Caki2 (cell line): Measurements from ENCODE around the gene B3GAT1. TPM values are rescaled to one million over a fixed set of nuclear protein-coding genes. Genes with fewer than 3 reads are reported as not detected.
"Not testable (repeated sequence)": the region's sequence is repeated elsewhere in the genome, so short reads cannot be mapped to it uniquely, and the experiment has no call there.

Source experiments
- DNase-seq: peaks from one replicate; pipeline ENCODE4 v3.0.0-alpha.2; 2015; ENCODE audit warnings: low read depth
- in situ Hi-C: cut with HindIII; loops from 2 replicates; pipeline ENCODE4 v1.10.0; 2016; ENCODE audit warnings: low sequenced_read_pairs, low pct_unique_long_range_greater_than_20kb, mixed read lengths
- total RNA-seq: library from RNA; depleted of rRNA; stranded (reverse); fragments of >200 nt; shearing (Covaris generic); gene quantifications from 2 replicates; pipeline ENCODE4 v1.2.3, GENCODE V29; 2014; ENCODE audit warnings: low replicate concordance

B3GAT1 gene
- total RNA-seq, 1 experiment from 2014 or later = not detected

DNA sequence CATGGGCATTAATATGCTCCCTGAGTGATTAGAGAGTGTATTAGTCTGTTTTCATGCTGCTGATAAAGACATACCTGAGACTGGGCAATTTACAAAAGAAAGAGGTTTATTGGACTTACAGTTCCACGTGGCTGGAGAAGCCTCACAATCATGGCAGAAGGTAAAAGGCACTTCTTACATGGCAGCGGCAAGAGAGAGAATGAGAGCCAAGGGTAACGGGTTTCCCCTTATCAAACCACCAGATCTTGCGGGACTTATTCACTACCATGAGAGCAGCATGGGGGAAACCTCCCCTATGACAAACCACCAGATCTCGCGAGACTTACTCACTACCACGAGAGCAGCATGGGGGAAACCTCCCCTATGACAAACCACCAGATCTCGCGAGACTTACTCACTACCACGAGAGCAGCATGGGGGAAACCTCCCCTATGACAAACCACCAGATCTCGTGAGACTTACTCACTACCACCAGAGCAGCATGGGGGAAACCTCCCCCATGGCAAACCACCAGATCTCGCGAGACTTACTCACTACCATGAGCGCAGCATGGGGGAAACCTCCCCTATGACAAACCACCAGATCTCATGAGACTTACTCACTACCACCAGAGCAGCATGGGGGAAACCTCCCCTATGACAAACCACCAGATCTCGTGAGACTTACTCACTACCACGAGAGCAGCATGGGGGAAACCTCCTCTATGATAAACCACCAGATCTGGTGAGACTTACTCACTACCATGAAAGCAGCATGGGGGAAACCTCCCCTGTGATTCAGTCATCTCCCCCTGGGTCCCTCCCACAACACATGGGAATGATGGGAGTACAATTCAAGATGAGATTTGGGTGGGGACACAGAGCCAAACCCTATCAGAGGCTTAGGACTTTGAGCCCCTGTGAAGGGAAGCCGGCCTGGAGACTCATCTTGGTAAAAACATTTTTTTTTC lies 32.4 kb upstream of the B3GAT1 start:
- DNase-seq = peak; percentile 25
- in situ Hi-C loops = not testable (repeated sequence)

DNA sequence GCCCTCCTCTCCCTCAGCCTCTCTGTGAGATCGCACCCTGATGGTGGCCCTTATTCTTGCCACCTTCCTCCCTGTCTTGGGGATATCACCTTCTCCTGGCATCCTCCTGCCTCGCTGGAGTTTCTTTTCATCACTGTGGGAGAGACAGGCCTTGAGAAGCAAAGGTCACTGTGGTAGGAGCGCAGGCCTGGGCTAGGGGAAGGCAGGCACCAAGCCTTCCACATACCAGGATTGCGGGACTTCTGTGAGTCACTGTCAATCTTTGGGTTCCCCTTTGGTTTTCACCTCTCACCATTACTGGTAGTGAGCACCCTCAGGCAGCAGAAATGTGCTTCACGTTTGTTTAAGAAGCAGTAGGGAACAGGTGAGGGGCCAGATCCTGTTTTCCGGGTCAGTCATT lies 31.2 kb upstream of the B3GAT1 start:
- in situ Hi-C loops = no loop called here
- no peak for DNase-seq

DNA sequence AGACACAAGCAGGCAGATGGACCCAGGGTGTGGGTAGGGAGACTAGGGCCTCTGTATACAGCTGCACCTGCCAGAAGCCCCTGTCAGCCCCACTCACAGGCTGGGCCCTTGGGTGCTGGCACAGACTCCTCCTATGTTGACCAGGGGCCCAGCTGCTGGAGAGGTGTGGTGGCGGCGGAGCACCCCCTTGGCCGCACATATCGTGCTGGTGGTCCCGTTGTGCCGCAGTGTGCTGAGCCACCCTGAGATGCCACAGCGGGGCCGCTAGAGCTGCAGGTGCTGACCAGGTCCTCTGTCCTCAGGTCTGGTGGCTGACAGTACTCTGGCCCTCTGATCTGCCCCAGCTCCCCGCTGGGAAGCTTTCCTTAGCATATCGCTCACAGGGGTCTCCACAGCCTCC lies 30.2 kb upstream of the B3GAT1 start:
- in situ Hi-C loops = no loop called here

DNA sequence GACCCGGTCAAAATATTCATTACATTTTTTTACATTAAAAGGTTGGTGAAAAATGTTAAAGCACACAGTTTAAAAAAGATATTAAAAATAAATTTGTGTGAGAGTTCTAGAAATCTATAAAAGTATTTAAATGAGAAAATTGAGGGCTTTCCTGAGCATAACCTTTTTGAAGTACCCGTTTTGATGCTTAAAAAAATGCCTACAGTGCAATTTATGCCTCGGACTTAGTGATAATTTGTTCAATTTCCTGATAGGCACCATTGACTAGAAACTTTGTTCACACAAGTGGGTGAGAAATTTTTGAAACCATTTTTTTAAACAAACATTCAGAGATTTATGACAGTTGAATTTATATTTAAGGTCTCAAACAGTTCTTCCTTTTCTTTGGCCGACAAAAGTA lies 29.7 kb upstream of the B3GAT1 start:
- DNase-seq = no peak
- in situ Hi-C loops = no loop called here

More for the DNA sequence above, 30.2 kb upstream of the B3GAT1 start:
- DNase-seq = no peak

DNA sequence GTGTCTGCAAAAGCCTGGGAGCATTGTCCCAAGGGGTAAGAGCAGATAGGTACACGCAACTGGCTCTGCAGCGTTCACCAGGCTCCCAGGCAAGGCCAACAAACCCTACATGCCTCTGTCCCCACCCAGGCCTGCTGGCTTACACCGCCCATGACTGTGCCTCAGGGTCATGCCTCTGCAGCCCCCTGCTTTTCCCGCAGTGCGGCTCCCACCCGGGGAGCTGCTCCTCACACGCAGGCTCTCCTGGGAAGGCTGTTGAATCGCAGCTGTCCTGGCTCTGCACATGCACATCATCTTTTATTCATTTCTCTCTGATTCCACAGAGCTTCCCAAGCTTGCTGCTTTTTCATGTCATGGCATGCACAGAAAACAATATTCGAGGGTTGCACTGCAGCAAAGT lies 29.2 kb upstream of the B3GAT1 start:
- in situ Hi-C loops = no loop called here
- no peak for DNase-seq

DNA sequence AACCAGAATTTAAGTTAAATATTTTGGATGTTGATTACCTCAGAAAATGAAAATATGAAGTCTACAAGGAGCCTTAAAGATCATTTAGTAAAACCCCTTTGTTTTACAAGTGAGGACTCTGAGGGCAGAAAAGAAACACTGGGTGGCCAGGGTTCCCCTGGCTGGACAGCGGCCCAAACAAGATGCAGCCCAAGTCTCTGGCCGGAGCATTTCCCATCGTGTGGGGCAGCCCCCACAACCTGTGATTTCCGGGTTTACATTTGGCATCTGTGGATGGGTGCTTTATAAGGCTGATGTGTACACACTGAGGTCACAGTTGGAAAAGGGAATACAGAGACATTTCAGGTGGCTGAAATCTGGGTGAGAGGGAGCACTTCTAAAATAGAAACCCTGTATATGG lies 28.8 kb upstream of the B3GAT1 start:
- in situ Hi-C loops = no loop called here

DNA sequence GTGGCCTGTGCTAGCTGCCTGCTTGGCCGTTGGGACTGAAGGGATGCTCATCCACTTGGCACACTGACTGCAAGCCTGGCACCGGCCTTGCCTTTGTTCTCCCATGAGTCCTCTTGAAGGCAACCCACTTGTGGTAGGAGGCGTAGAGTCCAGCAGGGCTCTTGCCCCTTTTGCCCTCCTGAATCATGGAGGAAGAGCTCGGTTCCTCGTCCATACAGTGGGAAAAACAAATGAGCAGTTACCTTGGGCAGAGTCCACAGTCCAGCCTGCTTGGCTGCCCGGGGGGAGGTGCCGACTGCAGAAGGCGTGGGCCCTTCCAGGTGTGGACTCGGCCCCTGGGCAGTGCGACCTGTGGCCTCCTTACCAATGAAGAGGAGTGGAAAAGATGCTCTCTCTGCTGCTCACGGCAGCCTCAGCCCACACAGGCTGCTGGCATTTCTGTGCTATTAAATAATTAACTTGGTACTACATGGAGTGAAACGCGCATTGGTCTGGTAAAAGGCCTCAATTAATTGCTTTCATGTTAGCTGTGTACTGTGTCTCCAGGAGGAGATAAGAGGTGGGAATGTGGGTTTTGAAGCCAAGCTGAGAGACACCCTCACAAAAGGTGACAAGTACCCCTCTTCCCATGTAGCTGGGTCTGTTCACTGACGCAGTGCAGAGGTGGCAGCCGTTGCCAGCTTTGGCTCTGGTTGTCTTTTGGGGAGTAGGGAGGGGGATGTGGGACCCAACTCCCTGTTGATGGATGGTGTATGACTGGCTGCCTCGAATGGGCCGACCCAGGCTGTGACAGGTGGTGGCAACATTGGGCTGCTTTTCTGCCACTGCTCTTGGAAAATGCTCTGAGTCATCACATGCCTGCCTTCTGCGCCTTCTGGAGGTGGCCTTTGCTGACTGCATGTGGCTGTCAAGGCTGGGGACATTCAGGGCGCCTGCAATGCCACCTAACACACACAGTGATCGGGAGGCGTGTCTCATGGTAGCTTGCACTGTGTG lies 26.8 kb upstream of the B3GAT1 start:
- DNase-seq = peak; percentile 4
- in situ Hi-C loops = no loop called here

More for the DNA sequence above, 28.8 kb upstream of the B3GAT1 start:
- no peak for DNase-seq

DNA sequence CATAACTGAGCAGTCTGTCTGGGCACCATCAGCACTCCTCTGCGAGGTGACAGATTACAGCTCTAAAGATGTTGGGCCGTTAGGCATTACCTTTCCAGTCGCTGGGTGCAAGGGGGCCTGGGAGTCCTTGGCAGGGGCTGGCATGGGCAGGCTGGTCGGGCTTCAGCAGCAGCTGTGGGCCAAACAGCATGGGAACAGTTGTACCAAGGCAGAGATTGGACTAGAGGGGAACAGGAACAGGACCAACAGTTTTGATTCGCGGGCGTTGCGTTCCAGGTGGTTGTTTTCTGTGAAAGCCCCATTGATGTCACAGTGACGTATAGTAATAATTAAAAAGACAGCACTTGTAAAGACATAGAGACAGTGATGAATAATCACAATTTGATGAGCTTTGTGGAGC lies 25.8 kb upstream of the B3GAT1 start:
- no peak for DNase-seq
- in situ Hi-C loops = no loop called here

DNA sequence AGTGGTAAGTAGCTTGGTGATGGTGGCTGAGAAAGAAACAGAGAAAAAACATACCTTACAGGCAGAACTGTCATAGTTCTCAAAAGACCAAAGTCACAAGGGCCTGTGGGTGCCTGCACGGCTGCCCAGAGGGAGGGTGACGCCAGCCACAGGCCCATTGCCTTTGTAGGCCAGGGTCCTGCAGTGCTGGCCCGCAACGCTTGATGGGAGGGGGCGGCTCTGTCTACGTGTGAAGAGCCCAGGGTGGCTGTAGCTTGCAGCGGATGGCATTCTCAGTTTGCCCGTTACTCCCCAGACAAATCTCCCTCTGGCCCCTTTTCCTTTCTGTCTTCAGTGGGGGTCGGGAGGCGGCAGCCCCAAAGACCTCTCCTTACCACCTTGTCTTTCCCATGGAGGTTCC lies 24.7 kb upstream of the B3GAT1 start:
- in situ Hi-C loops = no loop called here
- DNase-seq = no peak

DNA sequence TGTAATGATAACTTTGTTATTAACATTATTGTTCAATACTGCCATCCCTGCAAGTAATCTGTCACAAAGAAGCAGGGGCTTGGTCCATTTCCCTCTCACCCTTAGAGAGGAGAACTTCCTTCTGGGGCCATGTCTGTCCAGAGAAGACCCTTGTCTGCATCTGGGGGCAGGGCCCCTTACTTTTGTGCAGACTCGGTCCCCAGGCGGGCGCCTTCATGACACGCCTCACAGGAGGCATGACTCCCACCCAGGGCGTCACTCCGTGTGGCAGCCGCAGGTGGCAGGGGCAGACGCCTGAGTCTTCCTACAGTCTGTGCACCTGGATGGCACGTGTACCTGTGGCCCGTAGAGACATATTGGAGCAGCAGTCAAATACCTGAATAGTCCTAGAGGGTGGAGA lies 21.8 kb upstream of the B3GAT1 start:
- no peak for DNase-seq
- in situ Hi-C loops = no loop called here

DNA sequence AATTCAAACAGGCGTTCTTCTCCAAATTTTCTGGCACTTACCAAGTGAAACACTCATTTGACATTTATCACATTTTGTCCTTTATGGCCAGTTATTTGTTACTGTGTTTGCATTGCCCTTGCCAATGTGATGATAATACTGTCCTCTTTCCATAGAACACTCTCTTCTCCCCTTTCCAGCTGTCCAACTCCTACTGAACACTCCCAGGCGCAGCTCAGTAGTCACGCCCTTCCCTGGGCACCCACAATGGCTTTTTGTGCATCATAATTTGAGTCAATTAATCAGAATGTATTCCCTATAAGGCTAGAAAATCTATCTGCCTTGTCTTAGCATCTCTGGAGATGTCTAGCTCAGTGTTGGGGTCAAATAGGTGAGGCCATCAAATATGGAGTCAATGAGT lies 21.2 kb upstream of the B3GAT1 start:
- DNase-seq = no peak
- in situ Hi-C loops = no loop called here

DNA sequence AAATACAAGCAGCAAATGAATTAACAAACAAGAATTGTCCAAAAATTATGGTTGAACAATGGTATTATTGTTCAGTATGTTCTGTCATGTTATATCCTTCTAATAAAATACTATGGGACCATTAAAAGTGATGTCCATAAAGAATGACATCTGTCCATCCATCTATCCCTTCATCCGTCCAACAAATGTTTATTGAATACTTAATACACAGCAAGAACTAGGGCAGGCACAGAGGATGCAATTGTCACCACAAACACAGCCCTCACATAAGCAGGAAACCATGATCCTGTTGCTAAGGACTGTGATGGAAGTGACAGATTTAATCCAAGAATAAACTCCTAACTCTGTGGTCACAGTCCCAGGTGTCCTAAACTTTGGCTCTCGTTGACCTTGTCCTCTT lies 20.7 kb upstream of the B3GAT1 start:
- in situ Hi-C loops = no loop called here
- DNase-seq = no peak

DNA sequence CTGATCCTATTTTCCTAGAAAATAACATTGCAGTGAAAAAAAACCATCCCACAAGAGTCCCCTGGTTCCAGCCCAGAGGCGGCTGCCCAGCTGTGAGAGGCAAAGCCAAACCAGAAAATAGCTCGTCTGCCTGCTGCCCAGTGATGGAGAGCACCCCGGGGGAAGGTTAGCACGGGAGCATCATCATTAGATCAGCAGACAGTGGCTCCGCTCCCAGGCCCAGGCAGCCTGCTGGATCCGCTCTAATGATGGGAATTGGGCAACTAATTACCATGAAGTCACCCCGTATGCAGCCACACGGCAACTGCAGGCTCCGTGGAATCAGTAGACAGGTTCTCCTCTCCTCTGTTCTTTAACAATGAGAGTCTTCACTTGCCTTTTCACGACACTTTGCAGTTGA lies 17.1 kb upstream of the B3GAT1 start:
- DNase-seq = no peak

DNA sequence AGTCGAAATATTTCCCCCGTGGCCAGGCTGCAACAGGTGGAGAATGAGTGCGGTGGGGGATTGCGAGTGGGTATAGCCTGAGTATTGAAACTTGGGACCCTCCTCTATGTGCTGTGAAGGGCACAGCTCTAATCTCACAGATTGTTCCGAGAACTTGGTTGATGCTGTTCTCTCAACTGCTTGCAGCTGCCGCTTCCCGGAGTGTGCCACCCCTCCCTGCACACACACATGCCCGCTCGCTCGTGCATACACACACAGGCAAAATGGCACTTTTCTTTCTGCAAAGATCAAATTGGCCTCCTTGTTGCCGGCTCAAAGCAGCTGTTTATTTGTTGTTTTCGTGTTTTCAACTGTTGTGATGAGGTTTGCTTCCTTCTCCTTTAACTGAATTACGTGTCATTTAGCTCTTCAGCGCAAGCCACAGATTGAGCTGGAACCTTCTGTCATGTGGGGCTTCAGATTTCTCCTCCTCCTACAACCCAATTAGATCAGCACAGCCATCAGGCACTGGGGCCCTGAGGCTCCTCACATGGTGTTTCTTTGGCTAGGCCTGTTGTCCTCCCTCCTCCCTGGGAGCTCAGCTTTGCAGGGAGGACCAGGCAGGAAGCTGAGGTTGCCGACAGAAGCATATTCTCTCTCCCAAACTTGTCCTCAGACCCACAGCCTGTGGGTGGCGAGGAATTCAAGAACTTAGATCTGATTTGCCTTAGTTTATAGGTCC lies 13.9 kb upstream of the B3GAT1 start:
- in situ Hi-C loops = no loop called here
- DNase-seq = no peak

More for the DNA sequence above, 17.1 kb upstream of the B3GAT1 start:
- in situ Hi-C loops = no loop called here

DNA sequence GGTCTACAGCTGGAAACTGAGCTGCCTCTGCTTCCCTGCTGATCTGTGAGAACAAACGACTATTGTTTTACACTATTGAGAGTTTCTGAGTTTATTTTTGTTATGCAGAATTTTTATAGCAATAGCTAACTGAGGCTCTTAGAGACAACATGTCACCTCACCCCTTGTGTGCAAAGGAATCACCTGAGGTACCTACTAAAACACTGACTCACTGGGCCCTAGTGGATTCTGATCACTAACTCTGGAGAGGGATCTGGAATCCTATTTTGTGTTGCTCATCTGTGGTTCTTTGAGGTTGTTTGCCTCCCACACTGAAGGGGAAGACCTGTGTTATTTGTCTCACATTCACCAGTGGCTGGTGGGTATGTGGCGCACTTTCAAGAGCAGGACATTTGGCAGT lies 13.4 kb upstream of the B3GAT1 start:
- in situ Hi-C loops = no loop called here
- no peak for DNase-seq

DNA sequence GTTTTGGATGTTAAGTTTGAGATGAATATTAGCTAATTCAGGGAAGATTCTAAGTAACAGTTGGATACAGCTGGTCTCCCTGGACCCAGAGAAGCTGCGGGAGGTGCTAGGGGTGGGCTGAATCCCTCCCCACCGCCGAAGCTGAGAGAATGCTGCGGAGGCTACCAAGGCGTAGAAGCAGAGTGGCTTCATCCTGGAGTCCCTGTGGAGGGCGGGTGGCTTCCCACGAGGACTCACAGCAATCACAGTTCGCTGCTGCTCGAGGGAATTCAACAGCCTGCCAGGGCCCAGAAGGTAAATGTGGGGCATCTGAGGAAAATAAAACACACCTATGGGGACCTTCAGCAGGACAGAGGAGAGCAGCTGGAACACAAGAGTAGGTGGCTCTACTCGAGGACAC lies 11.1 kb upstream of the B3GAT1 start:
- in situ Hi-C loops = no loop called here
- DNase-seq = no peak

DNA sequence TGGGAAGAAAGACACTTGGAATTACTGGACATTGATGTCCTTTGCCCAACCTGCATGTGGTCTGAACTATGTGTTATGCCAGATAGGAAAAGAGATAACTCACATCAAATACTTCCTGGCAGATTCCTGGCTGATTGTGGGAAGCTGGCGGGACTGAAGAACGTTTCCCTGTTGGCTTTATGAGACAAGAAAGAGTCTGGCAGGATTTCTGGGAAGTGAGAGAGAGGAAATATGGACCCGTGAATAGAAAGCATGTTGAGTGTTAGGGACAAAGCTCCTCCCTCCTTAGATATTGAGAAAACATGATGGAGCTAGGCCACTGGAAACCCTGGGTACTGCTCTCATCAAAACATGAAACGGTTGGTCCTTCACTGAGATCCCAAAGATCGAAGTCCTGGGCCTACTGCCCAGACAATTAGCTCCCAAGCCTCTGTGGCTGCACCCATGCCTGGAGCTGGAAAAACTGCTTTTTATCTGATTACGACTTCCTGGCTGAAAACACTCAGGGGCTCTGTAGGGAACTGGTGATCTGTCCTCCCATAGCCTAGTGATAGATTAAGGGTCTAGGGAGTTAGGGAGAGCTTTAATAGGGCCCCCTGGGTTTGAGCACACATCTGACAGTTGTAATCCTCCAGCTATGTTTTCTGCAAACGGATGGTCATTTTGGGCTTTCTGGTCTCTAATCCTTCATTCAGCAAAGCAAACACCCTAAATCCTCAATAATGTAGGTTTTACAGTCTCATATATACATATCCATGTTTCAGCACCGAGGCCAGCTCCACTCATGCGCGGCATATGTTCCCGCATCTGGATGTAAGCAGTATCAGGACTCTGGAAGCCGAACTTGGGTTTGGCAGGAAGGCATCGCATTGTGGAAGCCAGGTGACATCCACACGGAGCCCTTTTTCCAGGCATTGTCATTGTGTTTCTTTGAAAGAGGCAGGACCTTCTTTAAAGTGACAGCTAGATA lies 6.1 kb upstream of the B3GAT1 start:
- in situ Hi-C loops = no loop called here
- DNase-seq = peak; percentile 1
